DMS 273 (cell line): ENCODE data around the gene EPHX1.
"Not testable (repeated sequence)": the region's sequence is repeated elsewhere in the genome, so short reads cannot be mapped to it uniquely, and the experiment has no call there.

Experiments used
- DNase-seq: peaks from one replicate; lab custom pipeline; 2025; ENCODE audit not compliant: unreplicated experiment; lab: John Stamatoyannopoulos, UW

Gene EPHX1

GRCh38 chr1:225777058-225777582 is 32.8 kb upstream of the EPHX1 start:
- no peak for DNase-seq

- peak; percentile 100 for DNase-seq
These were observed 32.2 kb upstream of the EPHX1 start, which contains the start of gene SRP9 for GRCh38 chr1:225777583-225778336. SRP9 (plus strand) TSS chr1:225777826; CDS start chr1:225777941, 115 bp downstream.

- no peak for DNase-seq
These were observed 31.6 kb upstream of the EPHX1 start for GRCh38 chr1:225778337-225778669.

- not testable (repeated sequence) for DNase-seq
These were observed 30.8 kb upstream of the EPHX1 start for GRCh38 chr1:225779165-225779564.

- DNase-seq: no peak
These were observed 29.8 kb upstream of the EPHX1 start for GRCh38 chr1:225780134-225780533.

DNA sequence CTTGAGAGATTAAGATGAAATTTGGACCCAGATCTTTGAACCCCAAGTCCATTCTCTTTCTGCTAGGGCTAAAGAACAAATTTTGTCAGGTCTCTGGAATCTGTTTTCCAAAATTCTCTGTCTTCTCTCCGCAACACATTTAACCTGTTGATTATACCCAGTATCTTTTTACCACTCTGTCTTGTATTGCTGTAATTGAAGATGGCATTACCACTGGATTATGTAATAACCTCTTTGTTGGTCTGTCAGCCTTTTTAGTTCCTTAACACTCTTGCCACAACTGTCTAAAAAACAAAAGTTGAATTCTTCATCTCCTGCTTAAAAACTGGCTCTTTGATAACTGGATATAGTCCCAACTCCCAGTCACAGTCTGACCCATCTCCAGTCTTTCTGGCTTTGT is 29.3 kb upstream of the EPHX1 start:
- DNase-seq: no peak

DNA sequence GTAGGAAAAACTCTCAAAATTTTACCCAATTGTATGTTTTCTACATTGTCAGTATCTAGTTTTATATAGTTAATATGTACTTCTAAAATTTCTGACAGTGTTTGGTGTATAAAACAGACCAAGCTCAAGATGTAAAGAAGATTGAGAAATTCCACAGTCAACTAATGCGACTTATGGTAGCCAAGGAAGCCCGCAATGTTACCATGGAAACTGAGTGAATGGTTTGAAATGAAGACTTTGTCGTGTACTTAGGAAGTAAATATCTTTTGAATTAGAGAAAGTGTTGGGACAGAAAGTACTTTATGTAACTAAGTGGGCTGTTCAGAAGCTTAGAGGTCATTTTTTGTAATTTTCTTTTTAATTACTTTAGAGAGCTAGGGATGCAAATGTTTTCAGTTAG is 20.8 kb upstream of the EPHX1 start:
- DNase-seq: not testable (repeated sequence)

DNA sequence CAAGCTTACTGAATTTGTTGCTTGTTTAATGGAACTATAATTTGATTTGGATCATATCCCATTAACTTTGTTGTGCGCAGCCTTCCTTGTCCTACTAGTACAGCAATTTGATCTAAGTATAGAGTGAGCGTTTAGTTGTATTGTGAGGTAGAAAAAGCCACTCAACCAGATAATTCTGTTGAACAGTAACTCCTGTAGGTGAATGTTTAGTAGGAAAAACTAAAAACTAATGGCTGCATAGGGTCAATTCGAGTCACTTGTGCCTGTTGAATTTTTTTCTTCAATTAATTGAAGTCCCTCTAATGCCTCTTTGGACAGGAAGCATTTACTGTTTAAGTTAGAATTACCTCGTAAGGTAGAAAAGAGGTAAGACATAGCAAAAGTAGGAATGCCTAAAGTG is 15.0 kb upstream of the EPHX1 start:
- no peak for DNase-seq

- not testable (repeated sequence) for DNase-seq
These were observed 13.8 kb upstream of the EPHX1 start for GRCh38 chr1:225796097-225796496.

GRCh38 chr1:225801146-225801545 is 8.8 kb upstream of the EPHX1 start:
- not testable (repeated sequence) for DNase-seq

DNA sequence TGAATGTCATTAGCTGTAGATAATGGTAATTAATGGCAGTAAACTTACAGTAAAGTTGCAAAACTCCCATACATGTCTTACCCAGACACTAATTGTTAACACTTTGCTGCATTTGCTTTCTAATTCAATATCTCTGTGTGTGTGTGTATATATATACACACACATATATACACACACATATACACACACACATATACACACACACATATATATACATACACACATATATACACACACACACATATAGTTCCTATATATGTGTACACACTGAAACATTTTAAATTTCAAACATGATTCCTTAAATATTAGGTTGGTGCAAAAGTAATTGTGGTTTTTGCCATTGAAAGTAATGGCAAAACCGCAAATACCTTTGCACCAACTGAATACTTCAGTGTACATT is 3.7 kb upstream of the EPHX1 start:
- DNase-seq: no peak

GRCh38 chr1:225806736-225807135 is 3.2 kb upstream of the EPHX1 start:
- not testable (repeated sequence) for DNase-seq

- DNase-seq: no peak
These were observed 1.8 kb upstream of the EPHX1 start for GRCh38 chr1:225808136-225808535.

GRCh38 chr1:225810579-225811538 is 935 bp downstream of the EPHX1 start:
- DNase-seq: peak; percentile 63

- DNase-seq: peak; percentile 88
These were observed 1.9 kb downstream of the EPHX1 start for GRCh38 chr1:225811622-225812487.

DNA sequence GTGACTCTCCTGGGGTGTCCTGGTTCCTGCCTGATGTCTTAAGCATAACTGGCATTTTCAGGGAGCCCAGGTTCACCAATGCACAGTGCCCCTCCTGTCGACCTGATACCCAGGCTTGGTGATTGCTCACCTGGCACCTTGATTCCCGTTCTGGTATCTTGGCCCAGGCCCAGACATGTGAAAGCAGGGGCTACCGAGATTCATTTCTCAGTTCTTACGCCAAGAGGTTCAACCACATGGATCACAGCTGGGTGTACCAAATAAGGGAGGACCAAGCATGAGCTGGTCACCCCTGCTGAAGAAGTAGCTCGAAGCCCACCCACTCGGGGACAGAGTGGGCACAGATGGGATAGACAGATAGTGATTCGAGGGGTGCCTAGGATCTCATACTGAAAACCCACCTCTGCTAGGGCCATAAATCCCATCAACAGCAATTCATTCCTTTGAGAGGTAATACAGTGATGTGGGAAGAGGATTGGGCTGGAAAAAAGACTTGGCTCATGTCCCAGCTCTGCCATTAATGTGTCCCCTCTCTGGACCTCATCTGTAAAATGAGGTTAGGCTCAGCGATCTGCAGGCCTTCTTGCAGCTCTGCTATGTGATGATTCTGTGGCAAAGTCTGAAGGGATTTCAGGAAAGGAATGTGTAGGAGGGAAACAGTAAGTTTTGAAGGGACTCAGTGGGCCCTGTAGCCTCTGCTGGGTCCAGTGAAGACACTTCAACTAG is 2.7 kb downstream of the EPHX1 start:
- DNase-seq: no peak

GRCh38 chr1:225813214-225813964 is 3.5 kb downstream of the EPHX1 start:
- DNase-seq: peak; percentile 42

- no peak for DNase-seq
These were observed 4.5 kb downstream of the EPHX1 start for GRCh38 chr1:225814381-225814780.

- DNase-seq: not testable (repeated sequence)
These were observed 5.2 kb downstream of the EPHX1 start for GRCh38 chr1:225815090-225815489.
